GM21423 (cell line): ENCODE data around the gene HOXB1.

ENCODE experiments used
- ATAC-seq: cut with Tn5 transposase; IDR thresholded peaks from one replicate; pipeline ENCODE4 v1.9.1; 2021; ENCODE audit warnings: mild to moderate bottlenecking, moderate library complexity; ENCODE audit not compliant: unreplicated experiment

The HOXB1 gene

DNA sequence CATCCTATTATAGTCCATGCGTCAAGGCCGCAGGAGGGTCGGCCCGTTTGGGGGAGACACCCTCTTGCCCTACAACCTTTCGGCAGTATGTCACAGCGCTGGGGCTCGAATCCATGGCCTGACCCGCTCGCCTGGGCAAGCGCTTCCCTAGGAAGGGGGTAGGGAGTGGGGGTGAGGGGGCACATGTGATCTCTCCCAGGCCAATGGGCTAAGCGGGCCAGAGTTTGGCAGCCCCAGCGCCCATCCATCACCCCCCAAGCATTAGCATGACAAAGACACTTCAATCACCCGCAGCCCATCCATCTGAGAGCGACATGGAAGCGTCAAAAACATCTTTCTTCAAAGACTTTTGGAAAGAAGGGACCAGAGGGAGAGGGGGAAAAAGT lies at the start of gene HOXB1:
Gene HOXB1, minus strand, starts transcription at position 125 of the 386 bp plus-strand sequence. Its CDS starts 107 bp downstream, at position 18.
- ATAC-seq, result no peak

DNA sequence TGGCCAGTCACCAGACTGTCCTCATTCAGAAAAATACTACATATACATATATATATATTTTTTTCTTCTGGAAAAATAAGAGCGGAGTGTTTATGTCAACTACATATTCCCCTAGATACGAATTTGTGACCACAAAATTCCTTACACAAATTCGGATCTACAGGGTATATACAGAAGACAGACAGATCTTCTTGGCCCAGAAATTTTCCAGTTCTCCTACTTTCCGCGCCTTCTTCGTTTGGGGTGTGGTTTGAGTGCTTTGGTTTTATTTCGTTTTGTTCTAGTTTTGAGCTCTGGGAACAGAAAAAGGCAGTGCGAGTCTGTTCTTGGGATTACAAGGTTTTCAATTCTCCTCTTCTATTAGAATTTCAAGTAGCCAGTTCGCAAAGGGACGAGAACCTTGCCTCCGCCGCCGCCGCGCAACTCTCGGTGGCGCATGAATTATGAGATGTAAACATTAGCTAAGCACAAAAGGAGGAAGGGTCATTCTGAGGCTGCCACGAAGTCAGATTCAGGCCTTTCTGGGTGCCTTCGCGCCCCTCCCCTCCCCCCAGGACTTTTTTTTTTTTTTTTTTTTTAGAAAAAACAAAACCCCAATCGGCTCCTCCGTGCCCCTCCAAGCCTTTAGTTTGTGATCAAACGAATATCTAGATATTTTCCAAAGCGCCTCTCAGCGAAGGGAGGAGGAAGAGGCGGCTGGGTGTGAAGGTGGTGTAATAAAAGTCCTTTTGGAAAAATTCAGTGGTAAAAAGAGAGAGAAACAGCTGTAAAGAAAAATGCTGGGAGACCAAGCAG lies 49.1 kb upstream of the HOXB1 start:
- no peak for ATAC-seq

DNA sequence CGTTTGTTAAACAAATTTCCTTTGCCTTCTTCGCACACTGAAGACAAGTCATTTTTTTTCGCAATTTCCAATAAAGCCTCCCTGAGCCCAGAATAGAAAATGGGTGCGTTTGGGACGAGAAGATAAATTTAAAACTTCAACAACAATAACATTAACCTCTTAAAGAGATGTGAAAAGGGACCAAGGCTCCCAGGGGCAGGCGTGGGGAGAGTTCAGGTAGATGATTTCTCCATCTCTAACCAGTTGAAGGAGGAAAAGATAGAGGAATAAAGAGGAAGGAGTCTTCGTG lies 48.6 kb upstream of the HOXB1 start:
- no peak for ATAC-seq

GRCh38 chr17:48578616-48579470 lies 48.0 kb upstream of the HOXB1 start:
- no peak for ATAC-seq

GRCh38 chr17:48577946-48578615 lies 47.3 kb upstream of the HOXB1 start, which contains the start of gene HOXB4:
HOXB4 (minus strand) TSS chr17:48578350; CDS start chr17:48578319, 31 bp downstream.
- no peak for ATAC-seq

DNA sequence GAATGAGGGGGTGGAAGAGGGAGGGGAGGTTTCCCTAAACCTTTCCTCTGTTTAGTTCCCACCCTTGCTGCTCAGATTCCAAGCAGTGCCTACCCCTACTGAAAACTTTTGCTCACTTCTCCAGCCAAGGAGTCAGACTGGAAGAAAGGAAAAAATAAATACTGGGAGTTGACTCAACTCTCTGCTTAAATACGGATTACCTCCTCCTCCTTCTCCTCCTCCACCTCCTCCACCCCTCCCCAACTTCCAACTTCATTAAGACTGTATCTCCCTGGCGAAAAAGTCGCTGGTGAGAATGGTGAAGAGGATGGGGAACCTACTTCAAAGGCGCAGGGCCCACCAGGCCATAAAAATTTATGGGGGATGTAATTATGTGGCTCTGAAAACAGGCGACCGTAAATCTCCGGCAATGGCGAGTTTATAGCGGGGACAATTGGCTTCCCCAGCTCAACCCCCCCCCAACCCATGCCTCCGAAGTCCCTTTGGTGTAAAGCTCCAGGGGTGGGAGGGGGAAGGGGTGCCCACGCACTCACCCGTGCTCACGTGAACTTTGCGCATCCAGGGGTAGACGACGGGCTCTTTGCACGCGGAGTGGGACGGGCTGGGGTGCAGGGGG lies 46.6 kb upstream of the HOXB1 start:
- ATAC-seq, result no peak

GRCh38 chr17:48576479-48577309 lies 45.9 kb upstream of the HOXB1 start:
- ATAC-seq, result no peak

DNA sequence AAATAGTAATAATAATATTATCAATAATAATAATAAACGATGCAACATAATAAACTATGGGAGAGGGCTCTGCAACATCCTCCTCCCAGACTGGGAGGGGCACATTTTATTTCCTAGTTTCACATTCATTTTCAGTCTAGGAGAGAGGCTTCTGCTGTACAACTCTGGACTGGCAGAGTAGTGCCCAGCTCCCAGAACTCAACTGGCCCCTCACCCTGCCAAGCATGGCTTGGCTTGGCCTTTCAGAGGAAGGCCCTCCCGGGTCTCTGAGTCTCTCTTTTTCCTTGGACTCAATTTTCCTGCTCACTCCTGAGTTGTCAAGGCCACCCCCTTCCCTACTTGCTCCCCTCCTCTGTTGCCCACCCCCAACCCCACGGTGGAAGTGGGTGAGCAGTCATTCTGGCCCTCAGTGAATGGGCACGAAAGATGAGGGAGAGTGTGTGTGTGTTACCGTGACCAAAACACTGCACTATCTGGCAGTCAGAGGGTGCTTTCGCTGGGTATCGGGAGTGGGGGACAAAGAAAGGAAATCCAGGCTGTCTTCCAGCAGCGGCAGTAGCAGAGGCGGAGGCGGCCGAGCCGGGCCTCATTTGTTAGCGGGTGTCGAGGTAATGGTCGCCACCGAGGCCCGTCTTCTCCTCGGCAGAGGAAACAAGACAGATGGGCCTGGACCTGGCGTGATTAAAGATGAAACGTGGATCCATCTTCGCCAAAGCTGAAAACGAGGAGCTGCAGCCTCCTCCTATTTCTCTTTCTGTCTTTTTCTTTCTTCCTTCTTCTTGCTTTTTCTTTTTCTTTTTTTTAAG lies 45.1 kb upstream of the HOXB1 start:
- ATAC-seq, result no peak

DNA sequence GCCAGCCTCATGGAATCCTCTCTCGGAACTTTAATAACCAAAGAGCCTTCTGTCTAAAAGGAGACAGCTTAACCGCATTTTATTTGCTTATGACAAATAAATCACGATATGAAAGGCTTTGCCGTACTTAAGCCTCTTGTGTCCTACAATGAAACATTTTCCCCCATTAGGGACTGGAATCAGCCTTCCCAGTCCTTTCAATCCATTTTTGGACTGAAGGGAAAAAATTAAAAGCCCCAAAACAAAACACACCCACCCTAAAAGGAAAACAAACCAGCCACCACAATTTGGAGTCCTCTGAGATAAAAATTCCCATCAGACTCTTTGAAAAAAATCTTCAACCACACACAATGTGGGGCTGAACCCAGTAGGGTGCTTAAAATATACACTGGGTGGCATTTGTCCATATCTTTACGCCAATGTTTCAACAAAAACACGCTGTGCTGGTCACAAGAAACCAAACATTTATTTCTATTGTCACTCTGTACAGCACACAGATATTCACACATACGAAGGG lies 44.3 kb upstream of the HOXB1 start:
- ATAC-seq, result no peak

DNA sequence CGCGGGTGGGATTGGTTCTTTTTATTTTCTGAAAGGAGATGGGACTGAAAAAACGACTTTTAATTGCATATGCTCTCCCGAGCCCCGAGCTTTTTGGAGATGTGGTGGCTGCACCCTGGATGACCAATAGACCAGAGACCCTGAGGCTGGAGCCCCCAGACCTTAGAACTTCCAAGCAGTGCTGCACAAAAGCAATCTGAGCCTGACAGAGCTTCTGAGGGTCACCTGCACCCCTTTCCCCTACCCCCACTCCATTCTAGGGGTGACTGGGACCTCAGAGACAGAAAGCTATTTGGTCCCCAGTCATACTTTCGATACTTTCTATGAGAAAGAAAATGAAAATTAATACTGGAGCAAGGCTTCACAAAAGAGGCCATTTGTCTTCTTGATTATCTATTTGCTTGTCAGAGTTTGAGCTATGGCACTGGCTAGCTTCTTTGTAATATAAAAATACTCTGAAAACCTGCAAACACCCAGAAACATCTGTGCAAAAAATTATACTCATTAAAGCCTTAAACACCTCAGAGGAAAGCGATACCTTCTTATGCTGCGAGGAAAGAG lies 43.8 kb upstream of the HOXB1 start:
- ATAC-seq, result no peak

GRCh38 chr17:48571826-48572417 lies 41.1 kb upstream of the HOXB1 start:
- ATAC-seq, result no peak

GRCh38 chr17:48571024-48571818 lies 40.4 kb upstream of the HOXB1 start:
- ATAC-seq, result no peak

- ATAC-seq, result no peak
Observed at GRCh38 chr17:48570325-48571023, 39.7 kb upstream of the HOXB1 start.

GRCh38 chr17:48569674-48570324 lies 39.0 kb upstream of the HOXB1 start:
- no peak for ATAC-seq

DNA sequence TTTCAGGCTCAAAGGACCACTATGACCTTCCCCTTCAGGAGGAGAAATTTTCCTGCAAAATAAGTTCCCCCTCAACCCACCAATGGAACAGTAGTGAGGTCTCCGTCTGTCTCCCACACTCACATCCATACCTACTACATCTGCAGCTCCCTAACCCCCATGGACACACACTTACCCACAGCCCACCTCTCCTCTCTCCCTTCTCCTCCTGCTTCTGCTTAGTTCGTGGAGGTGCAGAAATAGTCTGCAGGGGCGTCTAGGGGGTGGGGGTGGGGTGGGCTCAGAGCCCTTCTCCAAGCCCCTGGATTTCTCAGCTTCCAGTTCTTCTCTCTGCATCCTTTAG lies 38.4 kb upstream of the HOXB1 start:
- no peak for ATAC-seq

DNA sequence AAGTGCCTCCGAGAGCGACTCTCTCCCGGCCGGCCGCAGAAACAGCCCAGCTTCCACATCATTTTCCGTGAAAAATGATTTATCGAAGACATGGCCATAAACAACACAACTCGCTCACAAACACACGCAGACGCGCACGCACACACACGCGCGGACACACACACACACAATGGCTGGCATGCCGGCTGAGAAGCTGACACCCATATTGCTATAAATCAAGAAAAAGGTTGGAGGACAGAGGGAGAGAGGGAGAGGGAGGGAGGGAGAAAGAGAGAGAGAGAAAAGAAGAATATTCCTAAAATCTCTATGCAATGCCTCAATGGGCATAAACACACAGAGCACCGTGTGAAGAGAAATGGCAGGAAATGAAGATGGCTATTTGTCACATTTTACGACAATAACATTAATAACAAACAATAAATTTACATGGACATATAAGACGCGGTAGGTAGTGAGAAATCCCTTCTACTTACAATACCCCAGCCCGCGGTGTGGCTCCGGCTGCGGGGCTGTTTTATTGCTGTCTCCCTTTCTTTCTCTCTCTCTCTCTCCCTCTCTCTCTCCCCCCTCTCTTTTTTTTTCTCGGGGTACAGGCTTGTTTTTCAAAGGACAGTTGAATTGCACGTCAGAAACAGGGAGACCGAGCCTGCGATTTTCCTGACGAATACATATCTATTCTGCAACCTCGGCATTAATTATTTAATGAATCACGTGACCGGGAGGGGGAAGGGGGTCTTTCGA lies 37.9 kb upstream of the HOXB1 start:
- ATAC-seq, result no peak
